ENCODE results near the gene BDKRB1. TPM values are rescaled to one million over a fixed set of nuclear protein-coding genes. Genes with fewer than 3 reads are reported as not detected.

BDKRB1 gene
- total and polyA plus RNA-seq, 2 donors (not counting 3 experiments of a cell fraction or from before 2014, with no cell fraction given) = not detected

DNA sequence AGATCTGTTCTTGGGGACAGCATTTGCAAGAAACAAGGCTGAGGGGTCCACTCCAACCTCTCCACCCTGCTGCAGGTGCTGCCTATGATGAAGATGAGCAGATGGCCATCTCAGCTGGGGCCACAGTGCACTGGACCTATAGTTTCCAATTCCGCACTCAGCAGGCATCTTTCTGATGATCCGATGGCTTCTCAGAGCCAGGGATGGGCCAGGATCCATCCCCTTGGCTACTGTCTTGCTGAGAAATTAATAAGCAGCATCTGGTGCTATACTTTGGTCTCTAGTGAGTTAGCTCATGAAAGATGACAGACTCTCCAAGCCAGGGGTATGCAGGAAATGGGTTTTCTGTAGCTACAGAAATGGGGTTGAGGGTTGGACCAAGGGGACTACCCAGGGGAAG is 18.4 kb upstream of the BDKRB1 start:
- no peak for DNase-seq (ENCODE audit: low read depth, low spot score)
- H3K9me3 ChIP-seq (replicated peaks; ENCODE audit: control insufficient read depth, insufficient read depth, low read length) = no peaks in the 10 kb centered on the region
- no TSS peak for BruUV-seq (replicated peaks)
- H3K4me3 ChIP-seq (replicated peaks in 1 of 3; ENCODE audit: insufficient read depth in 1 of 3, low read depth in 1 of 3, low read length in 3 of 3) = no peak overlapping the region
- dilution Hi-C loops (cut with MboI; ENCODE audit: extremely low pct_ligation_motif_present, low sequenced_read_pairs) (no loop called here), intact Hi-C loops (cut with micrococcal nuclease) (no loop called here)
- ChIA-PET CTCF (no interaction called here), POLR2A (no interaction called here)
- no peak overlapping the region for H3K9ac ChIP-seq (replicated peaks; ENCODE audit: extremely low read depth, insufficient read depth, low read length)
- H2AFZ ChIP-seq (ENCODE audit: low read depth, low read length) = no peak overlapping the region
- H3K79me2 ChIP-seq (ENCODE audit: control insufficient read depth, insufficient read depth, low read length) = no peaks in the 10 kb centered on the region
- no peak overlapping the region for H3K4me2 ChIP-seq (ENCODE audit: insufficient read depth, low read length)
- TF ChIP-seq GATA2 (IDR thresholded peaks at IDR 0.05; ENCODE audit: insufficient read depth, insufficient read length, low read depth, low read length) (no peak), EZH2 (IDR thresholded peaks at IDR 0.05; ENCODE audit: borderline replicate concordance, low read depth, low read length, severe bottlenecking) (no peak), FOS (IDR thresholded peaks at IDR 0.05; ENCODE audit: borderline replicate concordance, insufficient read depth, low read length) (no peak)
- TF ChIP-seq, protein P1, sequence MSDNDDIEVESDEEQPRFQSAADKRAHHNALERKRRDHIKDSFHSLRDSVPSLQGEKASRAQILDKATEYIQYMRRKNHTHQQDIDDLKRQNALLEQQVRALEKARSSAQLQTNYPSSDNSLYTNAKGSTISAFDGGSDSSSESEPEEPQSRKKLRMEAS (IDR thresholded peaks at IDR 0.05; ENCODE audit: insufficient read depth, insufficient read length) = no peak
- H3K27ac ChIP-seq (ENCODE audit: insufficient read depth, low read depth, low read length) = no peak overlapping the region
- no peaks in the 10 kb centered on the region for H4K20me1 ChIP-seq (replicated peaks; ENCODE audit: control insufficient read depth, extremely low read depth, insufficient read depth, low read length)
- FAIRE-seq = no peak
- no peaks in the 10 kb centered on the region for H3K4me1 ChIP-seq (ENCODE audit: control insufficient read depth, extremely low read depth, insufficient read depth, low read length)
- no peaks in the 10 kb centered on the region for H3K9me1 ChIP-seq (replicated peaks; ENCODE audit: control insufficient read depth, extremely low read depth, insufficient read depth, low read length)
- no peaks in the 10 kb centered on the region for H3K36me3 ChIP-seq (ENCODE audit: control insufficient read depth in 2 of 2, extremely low read depth in 1 of 2, insufficient read depth in 2 of 2, low read length in 2 of 2)
- no peaks in the 10 kb centered on the region for H3K27me3 ChIP-seq (ENCODE audit: control insufficient read depth in 2 of 2, insufficient read depth in 2 of 2, low read length in 2 of 2)

DNA sequence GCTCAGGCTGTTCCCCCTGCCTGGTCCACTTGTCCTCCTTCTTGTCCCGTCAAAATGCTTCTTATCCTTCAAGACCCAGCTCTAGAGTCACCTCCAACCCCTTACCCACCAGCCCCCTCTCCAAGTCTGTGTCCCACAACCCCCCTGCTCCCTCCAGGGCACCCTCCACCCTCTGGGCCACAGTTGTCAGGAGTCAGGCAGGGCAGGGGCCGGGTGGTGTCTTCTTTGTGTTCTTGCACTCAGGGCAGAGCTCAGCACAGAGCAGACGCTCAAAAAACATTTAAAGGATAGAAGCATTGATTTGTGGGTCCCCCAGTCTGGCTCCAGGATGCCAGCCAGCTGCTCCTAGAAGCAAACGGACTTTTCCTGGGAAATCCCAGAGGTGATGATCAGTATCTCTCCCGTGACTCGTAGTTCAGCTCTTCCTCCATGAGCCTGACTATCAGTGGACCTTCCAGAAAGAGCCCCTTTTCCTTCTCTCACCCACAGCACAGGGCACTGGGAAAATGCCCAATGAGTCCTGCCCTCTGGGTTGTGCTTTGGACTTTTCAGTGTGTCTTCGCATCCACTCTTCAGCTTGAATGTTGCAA is 17.2 kb upstream of the BDKRB1 start:
- no peak for TF ChIP-seq FOS (IDR thresholded peaks at IDR 0.05; ENCODE audit: borderline replicate concordance, insufficient read depth, low read length)
- TF ChIP-seq POLR2A (IDR thresholded peaks at IDR 0.05; ENCODE audit: low read depth, low read length) = no peak
- POLR2A ChIA-PET = no interaction called here
- no peak overlapping the region for H3K27ac ChIP-seq (ENCODE audit: insufficient read depth, low read depth, low read length)
- H3K27me3 ChIP-seq (ENCODE audit: control insufficient read depth in 2 of 2, insufficient read depth in 2 of 2, low read length in 2 of 2) = no peaks in the 10 kb centered on the region
- no peak for FAIRE-seq
- H3K9me3 ChIP-seq (replicated peaks; ENCODE audit: control insufficient read depth, insufficient read depth, low read length) = no peaks in the 10 kb centered on the region
- no peaks in the 10 kb centered on the region for H3K36me3 ChIP-seq (ENCODE audit: control insufficient read depth in 2 of 2, extremely low read depth in 1 of 2, insufficient read depth in 2 of 2, low read length in 2 of 2)
- H2AFZ ChIP-seq (ENCODE audit: low read depth, low read length) = no peak overlapping the region
- no peaks in the 10 kb centered on the region for H3K4me1 ChIP-seq (ENCODE audit: control insufficient read depth, extremely low read depth, insufficient read depth, low read length)
- no peak overlapping the region for H3K4me3 ChIP-seq (replicated peaks in 1 of 3; ENCODE audit: insufficient read depth in 1 of 3, low read depth in 1 of 3, low read length in 3 of 3)
- H3K9me1 ChIP-seq (replicated peaks; ENCODE audit: control insufficient read depth, extremely low read depth, insufficient read depth, low read length) = no peaks in the 10 kb centered on the region
- CTCF ChIA-PET = no interaction called here
- dilution Hi-C loops (cut with MboI; ENCODE audit: extremely low pct_ligation_motif_present, low sequenced_read_pairs) = no loop called here
- H3K4me2 ChIP-seq (ENCODE audit: insufficient read depth, low read length) = no peak overlapping the region
- BruUV-seq (replicated peaks) = no TSS peak
- no peaks in the 10 kb centered on the region for H3K79me2 ChIP-seq (ENCODE audit: control insufficient read depth, insufficient read depth, low read length)
- no peaks in the 10 kb centered on the region for H4K20me1 ChIP-seq (replicated peaks; ENCODE audit: control insufficient read depth, extremely low read depth, insufficient read depth, low read length)
- no peak overlapping the region for H3K9ac ChIP-seq (replicated peaks; ENCODE audit: extremely low read depth, insufficient read depth, low read length)
- DNase-seq (ENCODE audit: low read depth, low spot score) = no peak
- intact Hi-C loops (cut with micrococcal nuclease) = no loop called here
